Ishikawa (cell line): ENCODE results near the gene PXT1.

Experiments used
- CEBPB ChIP-seq: IDR thresholded peaks from 2 replicates; pipeline ENCODE4 v1.6.1; 2012
- CREB1 ChIP-seq: IDR thresholded peaks from 2 replicates; pipeline ENCODE4 v1.6.1; 2012; ENCODE audit warnings: low read depth
- EGR1 ChIP-seq: IDR thresholded peaks from 2 replicates; pipeline ENCODE4 v1.6.1; 2012
- EP300 ChIP-seq: IDR thresholded peaks from 2 replicates; pipeline ENCODE4 v1.6.1; 2012; ENCODE audit warnings: borderline replicate concordance
- FOXM1 ChIP-seq: IDR thresholded peaks from 2 replicates; pipeline ENCODE4 v1.6.1; 2012; ENCODE audit warnings: low read depth, borderline replicate concordance
- MAX ChIP-seq: IDR thresholded peaks from 2 replicates; pipeline ENCODE4 v1.6.1; 2012
- NFIC ChIP-seq: IDR thresholded peaks from 2 replicates; pipeline ENCODE4 v1.6.1; 2012
- RAD21 ChIP-seq: IDR thresholded peaks from 2 replicates; pipeline ENCODE4 v1.6.1; 2012; ENCODE audit warnings: low read depth
- TAF1 ChIP-seq: IDR thresholded peaks from 2 replicates; pipeline ENCODE4 v1.6.1; 2012; ENCODE audit warnings: low read depth, mild to moderate bottlenecking
- TCF12 ChIP-seq: IDR thresholded peaks from 2 replicates; pipeline ENCODE4 v1.6.1; 2012; ENCODE audit warnings: low read depth
- TEAD4 ChIP-seq: IDR thresholded peaks from 2 replicates; pipeline ENCODE4 v1.6.1; 2012
- USF1 ChIP-seq: IDR thresholded peaks from 2 replicates; pipeline ENCODE4 v1.6.1; 2012
- YY1 ChIP-seq: IDR thresholded peaks from 2 replicates; pipeline ENCODE4 v1.6.1; 2012; ENCODE audit warnings: low read depth
- ZBTB7A ChIP-seq: IDR thresholded peaks from 2 replicates; pipeline ENCODE4 v1.6.1; 2012; ENCODE audit warnings: low read depth
- TF ChIP-seq, protein P1 (sequence below): IDR thresholded peaks from 2 replicates; pipeline ENCODE4 v1.6.1; 2012; ENCODE audit warnings: low read depth, mild to moderate bottlenecking

Gene PXT1

GRCh38 chr6:36367743-36368142 lies 74.9 kb downstream of the PXT1 start:
- TF ChIP-seq, protein P1, sequence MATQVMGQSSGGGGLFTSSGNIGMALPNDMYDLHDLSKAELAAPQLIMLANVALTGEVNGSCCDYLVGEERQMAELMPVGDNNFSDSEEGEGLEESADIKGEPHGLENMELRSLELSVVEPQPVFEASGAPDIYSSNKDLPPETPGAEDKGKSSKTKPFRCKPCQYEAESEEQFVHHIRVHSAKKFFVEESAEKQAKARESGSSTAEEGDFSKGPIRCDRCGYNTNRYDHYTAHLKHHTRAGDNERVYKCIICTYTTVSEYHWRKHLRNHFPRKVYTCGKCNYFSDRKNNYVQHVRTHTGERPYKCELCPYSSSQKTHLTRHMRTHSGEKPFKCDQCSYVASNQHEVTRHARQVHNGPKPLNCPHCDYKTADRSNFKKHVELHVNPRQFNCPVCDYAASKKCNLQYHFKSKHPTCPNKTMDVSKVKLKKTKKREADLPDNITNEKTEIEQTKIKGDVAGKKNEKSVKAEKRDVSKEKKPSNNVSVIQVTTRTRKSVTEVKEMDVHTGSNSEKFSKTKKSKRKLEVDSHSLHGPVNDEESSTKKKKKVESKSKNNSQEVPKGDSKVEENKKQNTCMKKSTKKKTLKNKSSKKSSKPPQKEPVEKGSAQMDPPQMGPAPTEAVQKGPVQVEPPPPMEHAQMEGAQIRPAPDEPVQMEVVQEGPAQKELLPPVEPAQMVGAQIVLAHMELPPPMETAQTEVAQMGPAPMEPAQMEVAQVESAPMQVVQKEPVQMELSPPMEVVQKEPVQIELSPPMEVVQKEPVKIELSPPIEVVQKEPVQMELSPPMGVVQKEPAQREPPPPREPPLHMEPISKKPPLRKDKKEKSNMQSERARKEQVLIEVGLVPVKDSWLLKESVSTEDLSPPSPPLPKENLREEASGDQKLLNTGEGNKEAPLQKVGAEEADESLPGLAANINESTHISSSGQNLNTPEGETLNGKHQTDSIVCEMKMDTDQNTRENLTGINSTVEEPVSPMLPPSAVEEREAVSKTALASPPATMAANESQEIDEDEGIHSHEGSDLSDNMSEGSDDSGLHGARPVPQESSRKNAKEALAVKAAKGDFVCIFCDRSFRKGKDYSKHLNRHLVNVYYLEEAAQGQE: no peak
- TF ChIP-seq TAF1 (no peak), YY1 (no peak), CREB1 (no peak), FOXM1 (no peak), EGR1 (no peak), CEBPB (no peak), MAX (no peak), USF1 (no peak), ZBTB7A (no peak), RAD21 (no peak), TCF12 (no peak)

DNA sequence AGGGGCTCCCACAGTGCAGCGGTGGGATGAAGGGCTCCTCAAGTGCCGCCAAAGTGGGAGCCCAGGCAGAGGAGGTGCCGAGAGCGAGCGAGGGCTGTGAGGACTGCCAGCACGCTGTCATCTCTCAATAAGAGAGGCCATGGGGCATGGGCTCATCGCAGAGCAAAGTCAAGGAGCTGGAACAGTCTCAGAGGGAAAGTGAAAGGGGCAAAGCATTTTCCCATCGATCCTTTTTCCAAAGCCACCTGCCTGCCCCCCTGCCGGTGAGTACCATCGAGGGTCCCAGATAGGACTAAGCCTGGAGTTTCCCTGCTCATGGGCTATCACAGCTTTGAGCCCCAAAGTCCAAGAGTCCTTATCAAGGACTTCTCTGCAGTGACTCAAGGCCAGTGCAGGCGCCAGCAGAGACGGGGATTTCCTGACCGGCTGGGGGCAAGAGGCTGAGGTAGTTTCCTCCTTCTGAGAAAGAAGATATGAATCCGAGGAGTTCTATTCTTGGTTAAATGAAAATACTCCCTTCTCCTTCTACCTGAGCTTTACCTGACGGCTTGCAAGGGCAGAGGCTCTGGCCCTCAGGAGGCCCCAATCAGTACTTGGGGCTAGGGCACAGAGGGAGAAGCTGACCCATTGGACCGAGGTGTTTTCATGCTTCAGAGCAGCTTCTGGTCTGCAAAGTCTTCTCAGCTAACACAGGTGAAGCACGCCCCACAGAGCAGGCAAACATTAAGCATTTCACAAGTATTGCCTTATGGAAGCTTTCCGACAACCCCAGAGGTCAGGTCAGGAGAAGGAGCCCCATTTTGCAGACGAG lies 77.8 kb downstream of the PXT1 start:
- TF ChIP-seq NFIC (no peak), TEAD4 (no peak), EP300 (no peak), EGR1 (no peak), MAX (no peak), YY1 (no peak)

DNA sequence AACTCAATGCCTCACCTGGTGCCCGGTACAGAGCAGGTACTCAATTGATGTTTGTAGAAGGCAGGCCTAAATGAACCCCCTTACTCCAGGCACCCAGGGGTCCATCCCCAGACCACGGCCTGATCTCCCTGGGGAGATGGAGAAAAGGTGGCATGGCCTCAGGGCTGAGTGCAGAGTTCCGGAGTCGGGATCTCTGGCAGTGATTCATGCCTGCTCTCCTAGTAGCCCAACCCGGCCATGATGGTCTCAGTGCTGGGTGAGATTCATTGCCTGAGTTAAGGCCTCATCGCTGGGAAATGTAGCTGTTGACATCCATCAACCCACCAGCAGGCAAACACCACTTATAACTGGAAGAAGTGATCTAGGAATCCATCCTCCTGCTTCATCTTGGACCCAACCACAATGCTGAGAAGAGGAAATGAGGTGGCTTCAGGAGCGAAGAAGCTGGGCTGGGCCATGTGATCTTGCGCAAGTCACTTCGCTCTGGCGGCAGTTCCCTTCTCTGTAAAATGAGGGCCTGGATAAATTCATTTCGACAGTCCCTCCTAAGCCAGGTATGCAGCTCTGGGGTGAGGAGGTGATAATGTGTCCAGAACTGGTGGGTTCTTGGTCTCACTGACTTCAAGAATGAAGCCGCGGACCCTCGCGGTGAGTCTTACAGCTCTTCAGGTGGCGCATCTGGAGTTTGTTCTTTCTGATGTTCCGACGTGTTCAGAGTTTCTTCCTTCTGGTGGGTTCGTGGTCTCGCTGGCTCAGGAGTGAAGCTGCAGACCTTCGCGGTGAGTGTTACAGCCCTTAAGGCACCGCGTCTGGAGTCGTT lies 79.9 kb downstream of the PXT1 start:
- no peak for TF ChIP-seq RAD21
- TF ChIP-seq EP300: no peak
- TF ChIP-seq ZBTB7A: no peak
- TF ChIP-seq MAX: no peak
- no peak for TF ChIP-seq CEBPB

DNA sequence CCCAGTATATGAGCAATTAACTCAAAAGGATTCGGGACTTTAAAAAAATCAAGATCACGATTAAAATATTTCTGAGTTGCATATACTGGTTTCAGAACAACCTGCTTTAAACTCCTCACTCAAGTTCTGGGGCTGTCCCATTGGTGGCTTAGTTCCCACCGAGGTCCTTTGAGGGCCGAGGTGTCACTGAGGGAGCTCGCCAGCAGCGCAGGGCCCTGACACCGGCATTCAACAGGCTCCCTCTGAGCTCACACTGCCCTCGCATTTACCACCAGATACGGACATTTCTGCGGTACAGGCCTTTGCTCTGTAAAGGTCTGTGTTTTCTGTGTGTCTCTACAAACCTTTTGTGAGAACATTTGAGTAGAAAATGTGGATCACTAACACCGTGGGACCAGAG lies 81.6 kb downstream of the PXT1 start:
- TF ChIP-seq CREB1 (no peak), TEAD4 (no peak), MAX (no peak)

GRCh38 chr6:36360241-36361054 lies 82.2 kb downstream of the PXT1 start:
- peak; percentile 95 for TF ChIP-seq RAD21
- TF ChIP-seq ZBTB7A: 0 out of 2 replicates have a peak, but pooled peaks have one; percentile 45
- no peak for TF ChIP-seq YY1

DNA sequence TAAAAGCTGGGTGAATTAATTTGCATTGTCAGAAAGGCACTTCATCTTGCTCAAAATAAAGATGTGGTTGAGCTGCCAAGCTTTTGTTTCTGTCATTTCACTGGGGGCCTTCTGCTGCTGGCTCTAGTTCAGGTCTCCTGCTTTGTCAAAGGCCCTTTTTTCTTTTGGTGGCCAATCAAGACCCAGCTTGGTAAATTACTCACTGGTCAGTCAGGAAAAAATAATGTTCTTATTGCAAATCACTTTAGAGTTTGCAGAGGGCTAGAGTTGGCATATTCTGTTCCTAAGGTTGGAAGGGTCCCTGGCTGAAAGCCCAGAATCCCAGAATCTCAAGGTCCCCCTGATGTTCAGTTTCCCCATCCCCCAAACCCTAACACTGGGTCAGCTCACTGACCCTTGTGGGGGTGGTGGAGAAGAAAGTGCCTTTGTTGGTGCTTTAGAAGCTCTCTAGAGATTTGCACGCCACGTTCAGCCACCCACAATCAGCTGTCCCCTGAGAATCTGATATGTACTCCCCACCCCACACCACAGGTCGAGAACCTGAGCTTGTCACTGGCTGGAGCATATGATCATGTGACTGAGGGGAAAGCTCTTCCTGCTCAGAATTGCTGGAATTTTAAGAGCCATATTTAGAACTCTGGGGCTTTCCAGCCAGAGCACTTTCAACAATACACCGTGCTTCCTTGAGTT lies 84.3 kb downstream of the PXT1 start:
- TF ChIP-seq RAD21: no peak
- TF ChIP-seq USF1: peak; percentile 66

- TF ChIP-seq ZBTB7A: no peak
- TF ChIP-seq, protein P1: no peak
- no peak for TF ChIP-seq TEAD4
- TF ChIP-seq CEBPB: no peak
- no peak for TF ChIP-seq YY1
- TF ChIP-seq NFIC: no peak
- no peak for TF ChIP-seq EGR1
- no peak for TF ChIP-seq CREB1
- TF ChIP-seq TAF1: no peak
- TF ChIP-seq EP300: no peak
- TF ChIP-seq FOXM1: no peak
- TF ChIP-seq TCF12: no peak
- TF ChIP-seq USF1: no peak
- TF ChIP-seq MAX: no peak
- no peak for TF ChIP-seq RAD21
Observed at GRCh38 chr6:36357872-36358225, 84.8 kb downstream of the PXT1 start.
